GM11168 (cell line): ENCODE data around the gene GOLGA6L24.
"Not testable (repeated sequence)": the region's sequence is repeated elsewhere in the genome, so short reads cannot be mapped to it uniquely, and the experiment has no call there.

Source experiments
- in situ Hi-C: fragments of 300-500 bp; cut with MboI; formaldehyde crosslinking; loops from one replicate; pipeline ENCODE4 v1.12.0; 2022; ENCODE audit warnings: low sequenced_read_pairs; ENCODE audit not compliant: unreplicated experiment

GOLGA6L24 gene, protein sequence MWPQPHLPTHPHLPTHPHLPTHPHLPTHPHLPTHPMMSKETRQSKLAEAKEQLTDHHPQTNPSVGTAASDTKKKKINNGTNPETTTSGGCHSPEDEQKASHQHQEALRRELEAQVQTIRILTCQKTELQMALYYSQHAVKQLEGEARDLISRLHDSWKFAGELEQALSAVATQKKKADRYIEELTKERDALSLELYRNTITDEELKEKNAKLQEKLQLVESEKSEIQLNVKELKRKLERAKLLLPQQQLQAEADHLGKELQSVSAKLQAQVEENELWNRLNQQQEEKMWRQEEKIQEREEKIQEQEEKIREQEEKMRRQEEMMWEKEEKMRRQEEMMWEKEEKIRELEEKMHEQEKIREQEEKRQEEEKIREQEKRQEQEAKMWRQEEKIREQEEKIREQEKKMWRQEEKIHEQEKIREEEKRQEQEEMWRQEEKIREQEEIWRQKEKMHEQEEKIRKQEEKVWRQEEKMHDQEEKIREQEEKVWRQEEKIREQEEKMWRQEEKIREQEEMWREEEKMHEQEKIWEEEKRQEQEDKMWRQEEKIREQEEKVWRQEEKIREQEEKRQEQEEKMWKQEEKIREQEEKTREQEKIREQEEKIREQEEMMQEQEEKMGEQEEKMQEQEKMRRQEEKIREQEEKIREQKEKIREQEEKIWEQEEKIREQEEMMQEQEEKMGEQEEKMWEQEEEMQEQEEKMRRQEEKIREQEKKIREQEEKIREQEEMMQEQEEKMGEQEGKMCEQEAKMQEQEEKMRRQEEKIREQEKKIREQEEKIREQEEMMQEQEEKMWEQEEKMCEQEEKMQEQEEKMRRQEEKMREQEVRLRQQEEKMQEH

DNA sequence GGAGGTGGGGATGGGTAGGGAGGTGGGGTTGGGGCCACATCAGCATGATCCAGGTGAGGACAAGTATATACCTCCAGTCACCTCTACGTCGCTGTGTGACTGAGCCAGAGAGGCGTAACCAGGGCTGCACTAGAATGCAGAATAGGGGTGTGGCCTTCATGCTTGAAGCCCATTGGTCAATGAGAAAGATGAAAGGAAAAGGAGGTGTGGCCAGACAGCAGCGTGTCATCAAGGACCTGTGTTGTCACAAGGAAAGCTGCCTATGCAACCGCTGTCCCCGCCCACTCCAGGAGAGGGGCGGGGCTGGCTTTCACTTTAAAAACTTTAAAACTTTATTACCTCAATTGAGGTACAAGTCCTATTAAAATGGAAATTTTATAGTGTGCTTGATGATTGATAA, at the start of gene GOLGA6L24:
Gene GOLGA6L24, minus strand, starts transcription at position 101 of the 400 bp plus-strand sequence. Its CDS starts 61 bp downstream, at position 40.
- in situ Hi-C loops, result not testable (repeated sequence)

DNA sequence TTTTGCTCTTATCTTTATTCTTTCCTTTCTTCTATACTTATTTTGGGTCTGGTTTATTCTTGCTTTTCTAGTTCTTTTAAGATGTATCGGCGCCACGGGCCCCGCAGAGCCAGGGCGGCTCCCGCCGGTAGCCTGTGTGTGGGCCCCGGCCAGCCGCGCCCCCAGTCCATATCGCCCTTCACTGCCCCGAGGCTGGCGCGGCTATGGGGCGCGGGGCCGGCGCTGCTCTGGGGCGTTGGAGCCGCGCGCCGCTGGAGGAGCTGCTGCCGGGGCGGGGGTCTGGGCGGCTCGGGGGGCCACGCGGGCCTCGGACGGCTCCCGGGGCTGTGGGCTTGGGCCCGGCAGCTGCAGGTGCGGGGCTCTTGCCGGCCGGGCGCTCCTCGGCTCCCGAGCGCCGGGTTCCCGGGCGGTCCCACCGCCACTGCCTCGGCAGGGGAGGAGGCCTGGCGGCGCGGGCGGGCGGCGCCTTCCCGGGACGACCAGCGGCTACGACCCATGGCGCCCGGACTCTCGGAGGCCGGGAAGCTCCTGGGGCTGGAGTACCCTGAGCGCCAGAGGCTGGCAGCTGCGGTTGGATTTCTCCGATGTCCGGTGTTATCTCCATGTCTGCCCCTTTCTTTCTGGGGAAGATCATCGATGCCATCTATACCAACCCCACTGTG, 45.0 kb upstream of the GOLGA6L24 start:
- in situ Hi-C loops, result not testable (repeated sequence)

DNA sequence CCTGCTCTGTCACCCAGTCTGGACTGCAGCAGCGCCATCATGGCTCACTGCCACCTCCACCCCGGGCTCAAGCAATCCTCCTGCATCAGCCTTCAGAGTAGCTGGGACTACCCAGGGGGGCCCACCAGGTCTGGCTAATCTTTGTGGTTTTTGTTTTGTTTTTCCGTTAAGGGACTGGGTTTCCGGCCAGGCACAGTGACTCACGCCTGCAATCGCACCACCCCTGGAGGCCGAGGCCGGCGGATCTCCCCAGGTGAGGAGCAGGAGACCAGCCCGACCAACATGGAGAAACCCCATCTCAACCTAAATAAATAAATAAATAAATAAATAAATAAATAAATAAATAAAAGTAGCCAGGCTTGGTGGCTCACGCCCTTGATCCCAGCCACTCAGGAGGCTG, 38.1 kb upstream of the GOLGA6L24 start:
- in situ Hi-C loops, result not testable (repeated sequence)

DNA sequence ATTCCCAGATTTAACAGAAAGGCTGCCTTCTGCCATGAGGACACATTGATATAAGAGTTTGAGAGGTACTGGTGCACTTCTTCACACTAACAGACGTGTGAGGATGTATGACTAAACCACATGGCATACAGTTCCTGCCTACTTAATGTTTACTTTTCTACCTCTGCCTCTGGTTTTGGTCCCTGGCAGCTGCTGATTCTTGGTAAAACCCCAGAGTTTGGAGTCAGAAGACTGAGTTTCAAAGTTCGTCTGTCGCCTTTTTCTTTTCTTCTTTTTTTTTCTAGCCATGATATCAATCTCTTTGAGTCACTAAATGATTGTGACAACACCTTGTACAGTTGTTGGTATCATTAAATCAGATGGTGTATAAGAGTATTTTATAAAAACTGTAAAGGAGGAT, 22.2 kb upstream of the GOLGA6L24 start:
- in situ Hi-C loops, result not testable (repeated sequence)

DNA sequence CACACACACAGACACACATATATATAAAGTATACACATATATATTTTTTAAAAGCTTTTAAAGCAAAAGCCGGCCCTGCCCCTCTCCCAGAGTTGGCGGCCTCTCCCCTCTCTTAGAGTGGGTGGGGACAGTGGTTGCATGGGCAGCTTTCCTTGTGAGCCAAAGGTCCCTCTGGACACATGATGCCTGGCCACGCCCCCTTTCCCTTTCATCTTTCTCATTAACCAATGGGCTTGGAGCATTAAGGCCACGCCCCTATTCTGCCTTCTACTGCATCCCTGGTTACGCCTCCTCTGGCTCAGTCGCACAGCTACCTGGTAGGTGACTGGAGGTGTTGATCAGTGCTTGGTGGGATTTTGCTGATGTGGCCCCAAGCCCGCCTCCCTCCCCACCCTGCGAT, 20.5 kb upstream of the GOLGA6L24 start, which contains the start of gene GOLGA8F:
Gene GOLGA8F, plus strand, starts transcription at position 301 of the 400 bp plus-strand sequence. Its CDS starts 98 bp downstream, at position 399.
- in situ Hi-C loops, result not testable (repeated sequence)

DNA sequence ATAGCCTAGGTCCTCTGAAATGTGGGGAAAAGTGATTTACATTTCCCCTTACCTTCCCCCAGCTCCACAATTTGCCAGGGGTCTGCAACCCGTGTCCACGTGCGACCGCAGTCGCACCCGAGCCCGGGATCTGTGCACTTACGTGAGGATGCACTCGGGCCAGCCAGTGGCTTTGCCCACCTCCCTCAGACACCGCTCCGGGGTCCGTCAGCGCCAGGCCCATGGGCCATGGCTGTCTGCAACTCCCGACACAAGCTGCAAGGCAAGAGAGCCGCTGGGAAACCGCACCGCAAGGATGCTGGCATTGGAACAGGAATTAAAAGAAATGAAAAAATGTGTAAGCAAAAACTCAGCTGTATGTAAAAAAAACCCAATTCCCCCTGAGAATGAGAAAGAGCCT, 7.6 kb upstream of the GOLGA6L24 start:
- in situ Hi-C loops, result not testable (repeated sequence)

DNA sequence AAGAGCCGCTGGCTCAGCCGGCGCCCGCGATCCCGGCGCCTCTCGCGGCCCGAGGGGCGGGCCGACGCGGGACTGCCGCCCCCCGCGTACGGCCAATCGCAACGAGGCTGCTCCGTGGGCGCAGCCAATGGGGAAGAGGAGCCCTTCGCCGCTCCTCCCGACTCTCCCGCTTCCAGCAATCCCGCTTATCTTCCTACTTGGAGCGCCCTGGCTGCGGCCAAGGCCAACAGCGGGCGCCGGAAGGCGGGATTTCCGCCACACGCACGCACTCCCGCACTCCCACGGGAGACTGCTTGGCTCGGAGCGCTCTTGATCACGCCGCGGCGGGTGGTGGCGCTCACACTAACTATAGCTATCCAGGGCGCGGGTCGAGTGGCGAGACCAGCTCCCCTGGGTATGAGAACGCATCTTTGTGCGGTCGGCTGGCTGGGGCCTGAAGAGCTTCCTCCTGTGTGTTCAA, 35.7 kb downstream of the GOLGA6L24 start, which contains the start of gene HERC2:
Gene HERC2, minus strand, starts transcription at position 51 of the 460 bp plus-strand sequence. CDS start 746 bp downstream, outside the sequence.
- in situ Hi-C loops, result not testable (repeated sequence)

DNA sequence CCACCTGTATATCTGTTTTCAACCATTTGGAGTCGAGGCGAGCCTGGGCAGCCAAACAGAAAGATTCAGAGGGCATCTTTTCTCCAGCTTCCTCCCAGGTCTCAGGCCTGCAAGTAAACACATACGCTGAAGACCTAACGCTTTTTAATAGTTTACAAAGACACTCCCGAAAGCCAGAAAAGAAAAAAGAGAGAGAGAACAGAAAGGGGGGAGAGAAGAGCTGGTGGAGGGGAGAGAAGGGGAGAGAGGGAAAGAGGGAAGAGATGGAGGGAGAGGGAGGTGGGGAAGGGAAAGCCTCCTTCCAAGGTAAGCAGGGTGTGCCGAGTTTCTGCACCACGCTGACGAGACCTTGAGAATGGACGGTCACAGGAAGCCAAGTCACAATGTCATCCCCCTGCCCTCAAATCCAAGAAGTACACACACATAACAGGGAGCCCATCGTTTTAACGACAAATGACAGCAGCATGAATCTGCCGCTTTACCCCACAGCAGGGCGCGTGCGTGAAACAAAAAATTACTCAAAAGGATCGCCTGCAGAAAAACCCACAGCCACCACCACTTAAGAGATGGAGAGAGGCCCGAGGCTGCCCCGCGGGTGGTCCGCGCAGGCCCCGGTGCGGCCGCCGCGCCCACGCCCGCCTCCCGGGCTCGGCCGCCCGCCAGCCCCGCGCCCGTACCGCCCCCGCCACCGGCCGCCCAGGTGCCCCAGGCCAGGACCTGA, 36.4 kb downstream of the GOLGA6L24 start:
- in situ Hi-C loops, result not testable (repeated sequence)

DNA sequence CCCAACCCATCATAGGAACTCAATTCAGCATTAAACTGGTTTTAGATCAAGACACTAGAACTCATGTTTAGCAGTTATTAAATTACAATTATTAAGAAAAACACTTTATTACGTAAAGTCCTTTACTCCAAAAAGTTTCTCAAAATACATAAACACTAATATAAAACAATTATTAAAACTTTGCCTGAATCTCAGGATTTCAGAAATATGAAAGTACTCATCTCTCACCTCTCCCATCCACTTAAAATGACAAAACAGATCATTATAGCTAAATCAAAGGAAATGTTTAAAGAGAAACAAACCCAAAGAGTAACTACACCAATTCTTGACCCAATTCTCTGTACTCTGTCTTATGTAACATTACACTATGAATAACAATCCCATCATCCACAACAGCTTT, 38.2 kb downstream of the GOLGA6L24 start:
- in situ Hi-C loops, result not testable (repeated sequence)

DNA sequence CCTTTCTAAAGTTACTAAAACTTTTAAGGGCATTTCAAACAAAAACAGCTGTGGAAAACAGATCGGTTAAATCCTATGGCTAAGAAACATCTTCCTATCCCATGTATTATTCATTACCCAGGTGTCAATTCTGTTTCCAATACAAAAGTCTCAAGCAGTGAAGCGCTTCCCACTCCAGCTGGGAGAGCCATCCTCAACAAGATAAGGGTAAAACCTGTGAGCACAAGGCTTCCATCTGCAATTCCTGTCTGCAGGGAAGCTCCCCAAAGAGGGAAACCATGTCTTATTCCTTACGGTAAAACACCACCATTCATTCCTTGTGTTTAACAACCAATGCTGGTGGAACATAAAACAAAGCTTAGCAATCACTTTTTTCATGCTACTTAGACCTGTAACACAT, 39.1 kb downstream of the GOLGA6L24 start:
- in situ Hi-C loops, result not testable (repeated sequence)

DNA sequence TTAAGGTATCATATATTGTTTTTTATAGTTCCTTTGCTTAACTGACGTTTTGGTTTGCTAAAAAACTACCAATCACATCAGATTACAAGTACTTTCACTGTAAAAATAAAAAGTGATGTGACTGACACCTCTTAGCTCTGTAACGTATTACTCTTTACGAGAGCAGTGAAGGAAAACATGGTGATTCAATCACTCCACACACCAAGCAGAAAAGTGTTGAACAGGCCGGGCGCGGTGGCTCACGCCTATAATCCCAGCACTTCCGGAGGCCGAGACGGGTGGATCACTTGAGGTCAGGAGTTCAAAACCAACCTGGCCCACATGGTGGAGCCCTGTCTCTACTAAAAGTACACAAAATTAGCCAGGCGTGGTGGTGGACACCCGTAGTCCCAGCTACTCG, 39.8 kb downstream of the GOLGA6L24 start:
- in situ Hi-C loops, result not testable (repeated sequence)

DNA sequence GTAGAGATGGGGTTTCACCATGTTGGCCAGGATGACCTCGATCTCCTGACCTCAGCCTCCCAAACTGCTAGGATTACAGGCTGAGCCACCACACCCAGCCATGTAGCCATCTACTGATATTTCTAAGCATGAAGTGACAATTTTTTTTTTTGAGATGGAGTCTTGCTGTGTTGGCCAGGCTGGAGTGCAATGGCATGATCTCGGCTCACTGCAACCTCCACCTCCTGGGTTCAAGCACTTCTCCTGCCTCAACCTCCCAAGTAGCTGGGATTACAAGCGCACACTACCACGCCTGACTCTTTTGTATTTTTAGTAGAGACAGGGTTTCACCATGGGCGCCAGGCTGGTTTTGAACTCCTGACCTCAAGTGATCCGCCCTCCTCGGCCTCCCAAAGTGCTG, 40.9 kb downstream of the GOLGA6L24 start:
- in situ Hi-C loops, result not testable (repeated sequence)

DNA sequence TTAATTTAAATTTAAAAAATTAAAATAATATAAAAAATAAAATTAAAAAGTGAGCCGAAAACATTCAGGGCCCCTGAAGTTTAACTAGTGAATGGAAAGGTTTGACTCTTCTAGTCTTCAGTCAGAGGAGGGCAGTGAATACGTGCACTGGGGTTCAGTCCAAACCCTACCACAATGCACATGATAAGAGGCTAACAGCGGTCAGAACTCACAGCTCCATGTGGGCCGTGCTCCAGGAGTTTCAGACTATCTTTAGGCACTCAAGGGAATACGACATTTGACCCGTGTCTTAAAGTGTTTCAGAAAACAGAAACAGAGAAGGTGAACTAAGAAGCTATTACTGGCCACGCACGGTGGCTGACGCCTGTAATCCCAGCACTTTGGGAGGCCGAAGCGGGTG, 47.4 kb downstream of the GOLGA6L24 start:
- in situ Hi-C loops, result not testable (repeated sequence)

DNA sequence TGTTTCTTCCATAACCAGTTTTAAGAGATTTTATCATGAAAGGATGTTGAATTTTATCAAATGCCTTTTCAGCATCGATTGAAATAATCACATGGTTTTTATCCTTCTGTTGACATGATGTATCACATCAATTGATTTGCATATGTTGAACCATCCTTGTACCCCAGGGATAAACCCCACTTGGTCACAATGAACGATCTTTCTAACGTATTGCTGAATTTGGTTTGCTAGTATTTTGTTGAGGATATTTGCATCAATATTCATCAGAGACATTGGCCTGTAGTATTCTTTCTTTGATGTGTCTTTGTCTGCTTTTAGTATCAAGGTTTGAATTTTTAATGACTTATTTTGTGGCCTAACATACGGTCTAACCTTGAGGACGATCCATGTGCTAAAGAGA, 49.2 kb downstream of the GOLGA6L24 start:
- in situ Hi-C loops, result not testable (repeated sequence)
